Measurements from ENCODE around the gene RASA1.

RASA1 gene

DNA sequence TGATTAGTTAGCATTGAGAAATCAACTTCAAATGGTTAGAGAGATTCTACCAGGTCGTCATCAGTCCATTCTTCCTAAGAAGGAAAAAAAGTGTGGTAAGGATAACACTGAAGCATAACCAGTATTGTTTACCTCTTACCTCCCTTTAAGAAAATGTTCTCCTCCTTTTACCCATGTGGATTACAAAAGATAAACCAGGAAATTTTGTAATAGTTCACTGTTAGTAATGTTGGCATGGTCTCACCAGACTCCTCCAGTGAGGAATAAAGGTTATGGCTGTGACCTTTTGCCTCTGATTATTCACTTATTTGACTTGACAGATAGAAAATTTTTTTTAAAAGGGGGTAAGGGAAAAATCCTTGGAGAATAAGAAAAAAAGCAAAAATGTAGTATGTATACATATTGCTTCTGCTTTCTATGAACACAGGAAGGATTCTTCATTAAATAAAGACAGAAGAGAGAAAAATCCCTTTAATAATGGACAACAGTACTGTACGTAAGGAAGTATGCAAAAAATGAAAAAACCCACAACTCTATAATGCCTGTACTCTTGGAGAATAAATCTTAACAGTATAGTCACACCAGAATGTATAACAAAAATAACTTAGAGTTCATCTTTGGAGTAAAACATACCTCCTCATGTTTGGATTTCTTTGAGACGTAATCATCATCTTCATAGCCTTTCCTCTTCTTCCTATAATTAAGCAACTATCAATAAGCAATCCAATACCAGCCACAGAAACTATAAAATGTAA lies 126.9 kb downstream of the RASA1 start:
- Histone ChIP-seq H3K23ac (ENCODE audit: low read length in 2 of 2) (no peak overlapping the region), H2BK120ac (ENCODE audit: low read depth, low read length) (no peak overlapping the region), H3K14ac (ENCODE audit: low read length in 2 of 2) (no peak overlapping the region), H3K9me3 (ENCODE audit: control insufficient read depth, low read length) (no peaks in the 10 kb centered on the region), H2AFZ (ENCODE audit: low read depth, low read length) (no peak overlapping the region), H3K4me1 (ENCODE audit: control insufficient read depth, insufficient read depth, low read depth, low read length) (peaks cover 3% of the 10 kb centered on the region), H4K91ac (ENCODE audit: low read length) (no peak overlapping the region), H4K8ac (ENCODE audit: low read length) (no peak overlapping the region), H3K27me3 (ENCODE audit: control insufficient read depth in 1 of 2, insufficient read depth in 1 of 2, low read length in 2 of 2) (no peaks in the 10 kb centered on the region), H2BK5ac (ENCODE audit: low read depth, low read length, poor library complexity, severe bottlenecking) (no peak overlapping the region), H3K36me3 (ENCODE audit: control insufficient read depth in 1 of 2, insufficient read depth in 2 of 2, low read depth in 1 of 2, low read length in 2 of 2) (peaks cover 7 to 89% of the 10 kb centered on the region in 2 experiments), H3K27ac (ENCODE audit: low read length, poor library complexity, severe bottlenecking) (peak overlapping the region; percentile 85), H2AK5ac (ENCODE audit: low read length, severe bottlenecking) (no peak overlapping the region), H2BK12ac (ENCODE audit: low read length in 2 of 2) (no peak overlapping the region), H3K9ac (ENCODE audit: low read length) (peak overlapping the region; percentile 75), H3K4me3 (ENCODE audit: insufficient read depth in 1 of 2, low read depth in 1 of 2, low read length in 2 of 2) (peak overlapping the region in 1 of 2 experiments; percentile 6), H3K4me2 (ENCODE audit: low read length, poor library complexity, severe bottlenecking) (no peak overlapping the region), H2BK15ac (ENCODE audit: low read depth, poor library complexity, severe bottlenecking) (no peak overlapping the region), H3K79me1 (replicated peaks; ENCODE audit: low read length, poor library complexity, severe bottlenecking) (peaks cover 1% of the 10 kb centered on the region), H3K18ac (ENCODE audit: low read depth in 1 of 2, low read length in 2 of 2) (no peak overlapping the region), H3K4ac (ENCODE audit: low read depth in 1 of 2, low read length in 2 of 2) (no peak overlapping the region)
- peak; percentile 69 for DNase-seq
- 74% methylated on average over 2 of the region's 3 CpGs for WGBS

DNA sequence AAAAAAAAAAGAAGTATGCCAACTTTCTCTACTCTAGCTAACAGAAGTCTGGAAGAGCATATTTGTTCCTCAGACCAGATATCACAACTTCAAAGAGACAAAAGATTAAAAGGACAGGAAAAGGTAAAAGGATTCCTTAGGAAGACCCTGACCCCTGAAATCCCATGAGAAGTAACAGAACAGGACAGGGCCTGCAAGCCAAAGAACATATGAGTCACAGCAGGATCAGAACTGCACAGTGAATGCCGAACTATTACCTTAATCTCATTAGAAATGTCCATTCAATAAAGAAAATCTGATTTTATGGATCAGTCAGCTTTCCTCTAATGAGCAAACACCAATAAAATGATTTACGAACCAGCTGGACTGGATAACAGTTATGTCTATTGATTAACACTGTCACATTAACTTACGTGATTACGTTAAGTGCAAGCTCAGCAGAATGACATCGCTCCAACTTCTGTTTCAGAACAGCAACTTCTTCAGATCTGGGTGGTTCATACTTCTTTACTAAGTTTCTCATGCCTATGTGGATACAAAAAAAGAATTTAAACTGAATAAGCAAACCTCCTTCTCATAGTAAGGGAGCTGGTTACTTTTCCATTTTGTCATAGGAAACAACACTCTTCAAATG lies 131.4 kb downstream of the RASA1 start:
- Histone ChIP-seq H2BK15ac (ENCODE audit: low read depth, poor library complexity, severe bottlenecking) (no peak overlapping the region), H4K91ac (ENCODE audit: low read length) (no peak overlapping the region), H3K4me2 (ENCODE audit: low read length, poor library complexity, severe bottlenecking) (no peak overlapping the region), H2BK120ac (ENCODE audit: low read depth, low read length) (no peak overlapping the region), H3K27me3 (ENCODE audit: control insufficient read depth in 1 of 2, insufficient read depth in 1 of 2, low read length in 2 of 2) (no peaks in the 10 kb centered on the region), H2AFZ (ENCODE audit: low read depth, low read length) (no peak overlapping the region), H3K18ac (ENCODE audit: low read depth in 1 of 2, low read length in 2 of 2) (no peak overlapping the region), H2BK5ac (ENCODE audit: low read depth, low read length, poor library complexity, severe bottlenecking) (no peak overlapping the region), H4K8ac (ENCODE audit: low read length) (no peak overlapping the region), H3K9me3 (ENCODE audit: control insufficient read depth, low read length) (no peaks in the 10 kb centered on the region), H3K27ac (ENCODE audit: low read length, poor library complexity, severe bottlenecking) (peak overlapping the region; percentile 28), H3K23ac (ENCODE audit: low read length in 2 of 2) (no peak overlapping the region), H3K9ac (ENCODE audit: low read length) (peak overlapping the region; percentile 9), H2AK5ac (ENCODE audit: low read length, severe bottlenecking) (no peak overlapping the region), H3K36me3 (ENCODE audit: control insufficient read depth in 1 of 2, insufficient read depth in 2 of 2, low read depth in 1 of 2, low read length in 2 of 2) (peaks cover 14 to 90% of the 10 kb centered on the region in 2 experiments), H3K4ac (ENCODE audit: low read depth in 1 of 2, low read length in 2 of 2) (no peak overlapping the region), H3K4me3 (ENCODE audit: insufficient read depth in 1 of 2, low read depth in 1 of 2, low read length in 2 of 2) (no peak overlapping the region), H2BK12ac (ENCODE audit: low read length in 2 of 2) (no peak overlapping the region), H3K79me1 (replicated peaks; ENCODE audit: low read length, poor library complexity, severe bottlenecking) (peaks cover 9% of the 10 kb centered on the region), H3K14ac (ENCODE audit: low read length in 2 of 2) (no peak overlapping the region), H3K4me1 (ENCODE audit: control insufficient read depth, insufficient read depth, low read depth, low read length) (peaks cover 3% of the 10 kb centered on the region)
- 95% methylated on average over 5 of the region's 5 CpGs for WGBS
- no peak for DNase-seq

- H3K4ac ChIP-seq (ENCODE audit: low read depth in 1 of 2, low read length in 2 of 2) = no peak overlapping the region
- H3K4me3 ChIP-seq (ENCODE audit: insufficient read depth in 1 of 2, low read depth in 1 of 2, low read length in 2 of 2) = no peak overlapping the region
- no peak overlapping the region for H3K27ac ChIP-seq (ENCODE audit: low read length, poor library complexity, severe bottlenecking)
- peaks cover 3% of the 10 kb centered on the region for H3K4me1 ChIP-seq (ENCODE audit: control insufficient read depth, insufficient read depth, low read depth, low read length)
- no peaks in the 10 kb centered on the region for H3K27me3 ChIP-seq (ENCODE audit: control insufficient read depth in 1 of 2, insufficient read depth in 1 of 2, low read length in 2 of 2)
- H2AFZ ChIP-seq (ENCODE audit: low read depth, low read length) = no peak overlapping the region
- no peak overlapping the region for H2BK120ac ChIP-seq (ENCODE audit: low read depth, low read length)
- H2BK5ac ChIP-seq (ENCODE audit: low read depth, low read length, poor library complexity, severe bottlenecking) = no peak overlapping the region
- H3K9ac ChIP-seq (ENCODE audit: low read length) = peak overlapping the region; percentile 9
- DNase-seq = no peak
- peaks cover 9% of the 10 kb centered on the region for H3K79me1 ChIP-seq (replicated peaks; ENCODE audit: low read length, poor library complexity, severe bottlenecking)
- no peak overlapping the region for H4K8ac ChIP-seq (ENCODE audit: low read length)
- no peak overlapping the region for H4K91ac ChIP-seq (ENCODE audit: low read length)
- H3K9me3 ChIP-seq (ENCODE audit: control insufficient read depth, low read length) = no peaks in the 10 kb centered on the region
- no peak overlapping the region for H3K23ac ChIP-seq (ENCODE audit: low read length in 2 of 2)
- WGBS = 81% methylated on average over 2 of the region's 2 CpGs
- no peak overlapping the region for H3K4me2 ChIP-seq (ENCODE audit: low read length, poor library complexity, severe bottlenecking)
- H2BK12ac ChIP-seq (ENCODE audit: low read length in 2 of 2) = no peak overlapping the region
- no peak overlapping the region for H2AK5ac ChIP-seq (ENCODE audit: low read length, severe bottlenecking)
- H3K14ac ChIP-seq (ENCODE audit: low read length in 2 of 2) = no peak overlapping the region
- peaks cover 14 to 92% of the 10 kb centered on the region in 2 experiments for H3K36me3 ChIP-seq (ENCODE audit: control insufficient read depth in 1 of 2, insufficient read depth in 2 of 2, low read depth in 1 of 2, low read length in 2 of 2)
- H3K18ac ChIP-seq (ENCODE audit: low read depth in 1 of 2, low read length in 2 of 2) = no peak overlapping the region
- no peak overlapping the region for H2BK15ac ChIP-seq (ENCODE audit: low read depth, poor library complexity, severe bottlenecking)
Measured at GRCh38 chr5:87399720-87400119, 132.0 kb downstream of the RASA1 start.

- peak; percentile 61 for DNase-seq
- Histone ChIP-seq H2BK5ac (ENCODE audit: low read depth, low read length, poor library complexity, severe bottlenecking) (no peak overlapping the region), H3K27me3 (ENCODE audit: control insufficient read depth in 1 of 2, insufficient read depth in 1 of 2, low read length in 2 of 2) (no peaks in the 10 kb centered on the region), H3K9me3 (ENCODE audit: control insufficient read depth, low read length) (no peaks in the 10 kb centered on the region), H3K4ac (ENCODE audit: low read depth in 1 of 2, low read length in 2 of 2) (no peak overlapping the region), H3K9ac (ENCODE audit: low read length) (peak overlapping the region; percentile 9), H3K18ac (ENCODE audit: low read depth in 1 of 2, low read length in 2 of 2) (no peak overlapping the region), H2AFZ (ENCODE audit: low read depth, low read length) (no peak overlapping the region), H2BK15ac (ENCODE audit: low read depth, poor library complexity, severe bottlenecking) (no peak overlapping the region), H2BK12ac (ENCODE audit: low read length in 2 of 2) (no peak overlapping the region), H3K4me3 (ENCODE audit: insufficient read depth in 1 of 2, low read depth in 1 of 2, low read length in 2 of 2) (no peak overlapping the region), H3K79me1 (replicated peaks; ENCODE audit: low read length, poor library complexity, severe bottlenecking) (peaks cover 9% of the 10 kb centered on the region), H2BK120ac (ENCODE audit: low read depth, low read length) (no peak overlapping the region), H3K4me2 (ENCODE audit: low read length, poor library complexity, severe bottlenecking) (no peak overlapping the region), H2AK5ac (ENCODE audit: low read length, severe bottlenecking) (no peak overlapping the region), H3K14ac (ENCODE audit: low read length in 2 of 2) (no peak overlapping the region), H3K36me3 (ENCODE audit: control insufficient read depth in 1 of 2, insufficient read depth in 2 of 2, low read depth in 1 of 2, low read length in 2 of 2) (peaks cover 14 to 92% of the 10 kb centered on the region in 2 experiments), H3K4me1 (ENCODE audit: control insufficient read depth, insufficient read depth, low read depth, low read length) (peaks cover 3% of the 10 kb centered on the region), H3K23ac (ENCODE audit: low read length in 2 of 2) (no peak overlapping the region), H4K91ac (ENCODE audit: low read length) (no peak overlapping the region), H3K27ac (ENCODE audit: low read length, poor library complexity, severe bottlenecking) (no peak overlapping the region), H4K8ac (ENCODE audit: low read length) (no peak overlapping the region)
- 68% methylated on average over 3 of the region's 4 CpGs for WGBS
Measured at GRCh38 chr5:87400305-87400899, 132.7 kb downstream of the RASA1 start.

All from mesenchymal stem cell (in vitro differentiated cells and primary cell).